EH (cell line): ENCODE data around the gene DKK1.
"Not testable (repeated sequence)": the region's sequence is repeated elsewhere in the genome, so short reads cannot be mapped to it uniquely, and the experiment has no call there.

ENCODE experiments used
- DNase-seq: peaks from one replicate; pipeline ENCODE4 v3.0.0-alpha.2; 2015; ENCODE audit warnings: low read depth

Gene DKK1

DNA sequence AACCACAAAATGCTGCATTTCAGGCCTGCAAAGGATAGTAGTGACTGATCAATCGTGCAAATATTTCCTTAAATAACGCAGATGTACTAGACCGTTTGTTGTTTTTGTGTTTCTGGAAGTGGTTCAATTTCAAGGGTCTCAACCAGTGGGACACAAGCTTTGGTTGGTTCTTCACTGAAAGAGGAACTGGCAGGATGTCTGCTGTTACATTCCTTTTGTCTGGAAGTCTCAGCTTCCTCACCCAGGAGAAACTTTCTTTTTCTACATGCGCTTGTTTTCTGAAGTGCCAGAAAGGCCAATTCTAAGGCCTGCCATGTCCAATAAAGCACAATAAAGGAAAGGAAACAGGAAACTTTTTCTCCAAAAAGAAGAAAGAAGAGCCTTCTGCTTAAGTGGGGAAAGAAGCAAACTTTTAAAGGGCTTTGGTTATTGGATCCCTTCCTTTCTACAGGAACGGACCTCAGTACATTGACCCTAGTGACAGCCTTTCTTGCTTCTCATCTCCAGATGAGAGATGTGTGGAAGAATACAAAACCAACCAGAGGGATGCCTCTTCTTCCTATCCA lies 4.1 kb downstream of the DKK1 start:
- DNase-seq: peak; percentile 84

- DNase-seq: peak; percentile 97
Measured at GRCh38 chr10:52318822-52319464, 4.9 kb downstream of the DKK1 start.

DNA sequence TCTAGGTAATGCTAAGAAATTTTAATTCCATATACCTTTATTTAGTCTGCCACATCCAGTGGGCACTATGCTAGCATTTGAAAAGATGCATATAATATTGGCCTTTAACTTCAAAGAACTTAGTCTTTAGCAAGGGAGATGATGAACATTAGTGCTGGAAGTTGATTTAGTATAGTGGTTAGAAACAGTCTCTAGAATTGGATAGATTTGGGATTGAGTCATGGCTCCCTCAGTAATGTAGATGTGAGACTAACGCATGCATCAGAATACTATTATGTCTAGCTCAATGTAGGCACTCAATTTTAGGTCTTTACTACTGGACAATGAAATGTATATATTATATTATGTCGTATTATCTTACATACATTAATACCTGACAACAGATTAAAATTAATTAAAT lies 5.8 kb downstream of the DKK1 start:
- DNase-seq: peak; percentile 67

DNA sequence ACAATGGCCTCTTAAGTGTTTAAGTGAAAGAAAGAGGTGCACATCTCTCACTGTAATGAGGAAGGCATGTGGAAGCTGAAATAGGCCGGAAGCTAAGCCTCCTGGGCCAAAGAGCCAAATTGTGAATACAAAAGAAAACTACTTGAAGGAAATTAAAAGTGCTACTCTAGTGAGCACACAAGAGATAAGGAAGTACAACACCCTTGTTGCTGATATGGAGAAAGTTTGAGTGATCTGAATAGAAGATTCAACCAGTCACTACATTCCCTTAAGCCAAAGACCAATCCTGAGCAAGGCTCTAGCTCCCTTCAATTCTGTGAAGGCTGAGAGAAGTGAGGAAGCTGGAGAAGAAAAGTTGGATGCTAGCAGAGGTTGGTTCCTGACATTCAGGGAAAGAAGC lies 8.2 kb downstream of the DKK1 start:
- no peak for DNase-seq

- DNase-seq: peak; percentile 72
Measured at GRCh38 chr10:52322936-52323335, 8.9 kb downstream of the DKK1 start.

DNA sequence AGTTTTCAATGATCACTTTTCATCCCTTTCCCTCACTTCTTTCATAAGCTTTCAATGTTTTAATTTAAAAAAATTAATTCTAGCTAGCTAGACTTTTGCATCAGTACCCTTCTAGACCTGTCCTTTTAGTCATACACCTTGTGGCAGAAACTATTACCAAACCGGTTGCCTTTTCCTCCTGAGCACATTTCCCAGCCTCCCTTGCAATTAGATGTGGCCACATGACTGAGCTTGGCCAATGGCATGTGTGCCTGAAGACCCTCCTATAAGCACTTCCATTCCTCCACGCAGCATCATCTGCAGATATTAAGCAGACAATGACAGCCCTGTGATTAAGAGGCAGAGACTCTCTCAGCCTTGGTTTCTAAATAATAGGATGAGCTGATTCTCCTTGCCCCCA lies 12.3 kb downstream of the DKK1 start:
- no peak for DNase-seq

- DNase-seq: no peak
Measured at GRCh38 chr10:52331638-52332364, 17.7 kb downstream of the DKK1 start.

DNA sequence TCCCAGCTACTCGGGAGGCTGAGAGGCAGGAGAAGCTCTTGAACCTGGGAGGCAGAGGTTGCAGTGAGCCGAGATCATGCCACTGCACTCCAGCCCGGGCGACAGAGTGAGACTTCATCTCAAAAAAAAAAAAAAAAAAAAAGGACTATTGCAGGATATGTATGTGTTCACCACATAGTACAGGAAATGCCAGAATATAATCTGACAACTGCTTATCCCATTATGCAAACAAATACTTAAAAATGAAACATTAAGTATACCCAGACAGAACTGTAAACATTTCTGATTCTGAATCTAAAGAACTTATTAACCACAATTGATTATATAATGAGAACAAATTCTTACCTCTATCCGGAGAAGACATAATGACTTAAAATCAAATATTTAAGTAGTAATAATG lies 18.7 kb downstream of the DKK1 start:
- peak; percentile 18 for DNase-seq

DNA sequence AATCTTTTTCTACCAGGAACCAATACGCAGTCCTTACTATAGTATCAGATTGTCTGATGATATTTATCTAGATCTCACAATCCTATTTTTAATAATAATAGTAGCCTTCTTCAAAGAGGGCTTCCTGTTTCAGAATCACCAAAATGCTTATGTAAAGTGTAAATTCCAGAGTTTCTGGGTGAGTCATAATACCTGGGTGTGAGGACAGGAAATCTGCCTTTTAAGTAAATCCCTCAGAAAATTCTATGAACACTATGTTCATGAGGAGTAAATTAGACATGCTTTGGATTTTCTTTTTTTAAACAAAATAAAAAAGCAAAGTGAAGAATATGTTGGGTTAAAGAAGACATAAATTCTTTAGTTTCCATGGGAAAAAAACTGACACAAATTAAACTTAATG lies 20.5 kb downstream of the DKK1 start:
- peak; percentile 52 for DNase-seq

DNA sequence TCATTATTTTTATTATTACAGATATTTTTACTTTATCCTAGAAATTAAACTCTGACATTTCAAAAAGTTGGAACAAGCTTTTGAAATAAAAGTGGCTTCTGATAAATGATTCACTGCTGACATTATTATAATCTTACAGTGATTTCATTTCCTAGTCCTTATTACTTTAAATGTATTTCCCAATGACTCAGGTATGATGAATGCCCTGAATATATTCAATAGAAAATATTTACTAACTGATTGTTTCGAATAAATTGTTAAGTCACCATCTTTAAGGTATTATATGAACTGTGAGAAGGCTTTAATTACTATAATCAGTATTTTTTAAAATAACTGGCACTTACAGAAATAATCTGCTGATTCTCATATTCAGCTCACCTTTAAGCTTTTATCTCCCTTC lies 21.6 kb downstream of the DKK1 start:
- no peak for DNase-seq

GRCh38 chr10:52337225-52337624 lies 23.1 kb downstream of the DKK1 start:
- no peak for DNase-seq

- DNase-seq: no peak
Measured at GRCh38 chr10:52343439-52343838, 29.4 kb downstream of the DKK1 start.

DNA sequence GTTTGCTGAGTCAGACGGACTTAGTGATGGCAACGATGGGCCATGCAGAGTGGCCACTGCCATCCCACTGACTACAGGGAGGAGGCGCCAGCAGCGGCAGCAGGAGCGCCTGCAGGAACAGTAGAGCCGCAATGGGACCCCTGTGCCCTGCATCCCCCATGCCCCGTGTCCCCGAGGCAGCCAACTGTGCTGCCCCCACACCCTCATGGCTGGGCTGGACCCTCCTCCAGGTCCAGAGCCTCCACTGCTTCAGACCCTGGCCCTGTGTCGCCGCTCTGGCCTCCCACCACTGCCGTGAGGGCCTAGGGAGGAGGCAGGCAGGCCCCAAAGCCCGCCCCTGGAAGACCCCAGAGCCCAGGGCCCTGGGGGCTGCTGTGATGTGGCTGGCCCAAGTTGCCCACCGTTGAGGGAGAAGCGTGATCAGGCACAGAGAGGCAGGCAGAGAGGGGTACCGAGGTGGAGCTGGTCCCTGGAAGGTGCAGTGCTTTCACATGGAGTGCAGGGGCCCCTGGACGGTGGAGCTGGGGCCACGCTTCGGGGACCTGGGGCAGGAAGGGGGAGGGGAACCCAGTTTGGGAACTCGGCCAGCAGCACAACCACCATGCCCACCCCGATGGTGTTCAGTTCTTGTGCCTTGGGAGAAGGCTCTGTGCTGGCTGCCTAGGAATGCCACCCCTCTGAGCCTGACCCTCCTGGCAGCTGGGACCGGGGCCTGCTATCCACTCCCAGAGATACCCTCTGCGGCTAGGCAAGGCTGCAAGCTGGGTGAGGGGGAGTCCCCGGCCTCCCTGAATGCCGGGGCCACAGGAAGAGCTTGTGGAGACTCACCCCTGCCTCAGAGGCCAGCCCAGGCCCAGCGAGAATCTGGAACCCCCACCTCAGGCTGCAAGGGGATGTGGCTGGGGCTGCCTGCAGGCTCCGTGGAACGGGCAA lies 32.6 kb downstream of the DKK1 start:
- DNase-seq: no peak

DNA sequence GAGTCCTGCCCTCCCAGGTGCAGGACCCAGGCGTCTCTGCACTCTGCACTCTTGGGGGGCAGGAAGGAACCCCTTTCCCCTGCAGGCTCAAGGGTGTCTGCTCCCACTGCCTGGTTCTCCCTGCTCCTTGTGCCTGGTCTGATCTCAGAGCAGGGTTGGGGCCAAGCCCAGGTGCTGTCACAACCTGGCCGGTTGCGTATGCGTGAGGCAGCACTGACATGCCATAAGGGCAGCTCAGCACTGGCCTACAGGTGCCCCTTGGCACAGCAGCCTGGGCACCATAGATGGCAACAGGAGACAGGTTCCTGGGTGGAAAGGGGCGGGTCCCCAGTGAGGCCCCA lies 33.2 kb downstream of the DKK1 start:
- no peak for DNase-seq

- no peak for DNase-seq
Measured at GRCh38 chr10:52348037-52348564, 34.0 kb downstream of the DKK1 start.

GRCh38 chr10:52351914-52352330 lies 37.8 kb downstream of the DKK1 start:
- DNase-seq: peak; percentile 91

GRCh38 chr10:52353205-52353604 lies 39.1 kb downstream of the DKK1 start:
- no peak for DNase-seq

DNA sequence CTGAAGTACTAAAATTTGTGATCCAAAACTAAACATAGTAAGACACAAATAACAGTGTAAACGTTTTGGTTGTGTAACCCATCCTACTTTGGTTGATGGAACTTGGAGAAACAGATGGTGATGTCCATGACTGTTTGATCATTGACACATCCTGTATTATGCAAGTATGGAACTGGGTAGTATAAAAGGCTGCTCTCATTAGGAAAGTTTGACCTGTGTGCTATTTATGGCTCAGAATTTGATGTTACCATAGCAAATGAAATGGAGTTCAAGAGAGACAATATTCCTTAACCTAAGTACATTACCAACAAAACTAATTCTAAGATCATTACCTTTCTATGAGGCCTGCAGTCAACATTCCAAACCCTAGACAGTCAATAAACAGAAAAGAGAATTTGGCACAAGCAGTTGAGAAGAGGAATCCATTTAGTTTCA lies 39.9 kb downstream of the DKK1 start:
- peak; percentile 78 for DNase-seq

DNA sequence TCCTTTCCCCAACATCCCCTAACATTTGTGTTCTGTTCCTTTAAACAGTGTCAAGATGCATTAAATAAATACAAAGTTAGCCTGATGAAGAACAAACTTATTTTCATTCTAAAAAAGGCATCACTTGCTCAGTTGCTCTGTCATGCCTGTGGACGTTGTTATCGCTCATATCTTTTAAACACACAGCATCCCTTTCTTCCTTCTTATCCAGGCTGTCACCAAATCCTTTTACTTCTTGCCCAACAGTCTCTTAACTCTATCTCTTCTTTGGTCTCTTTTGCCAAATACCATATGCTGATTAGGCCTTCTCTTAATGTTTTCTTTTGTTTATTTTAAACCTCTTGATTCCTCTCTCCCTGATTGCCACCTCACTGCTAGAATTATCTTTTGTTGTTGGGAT lies 43.9 kb downstream of the DKK1 start:
- peak; percentile 56 for DNase-seq

- peak; percentile 50 for DNase-seq
Measured at GRCh38 chr10:52359441-52359840, 45.4 kb downstream of the DKK1 start.

- DNase-seq: not testable (repeated sequence)
Measured at GRCh38 chr10:52365547-52366432, 51.7 kb downstream of the DKK1 start.
